ENCODE measurements around the gene RMC1. TPM values are rescaled to one million over a fixed set of nuclear protein-coding genes. Genes with fewer than 3 reads are reported as not detected.
A peak's percentile ranks its signal among the peaks of the same experiment; 100 is the strongest.
"Not testable (repeated sequence)": the region's sequence is repeated elsewhere in the genome, so short reads cannot be mapped to it uniquely, and the experiment has no call there.

RMC1 gene
- total RNA-seq, 2 donors from 2014 or later: 46.8 to 52.3 TPM

DNA sequence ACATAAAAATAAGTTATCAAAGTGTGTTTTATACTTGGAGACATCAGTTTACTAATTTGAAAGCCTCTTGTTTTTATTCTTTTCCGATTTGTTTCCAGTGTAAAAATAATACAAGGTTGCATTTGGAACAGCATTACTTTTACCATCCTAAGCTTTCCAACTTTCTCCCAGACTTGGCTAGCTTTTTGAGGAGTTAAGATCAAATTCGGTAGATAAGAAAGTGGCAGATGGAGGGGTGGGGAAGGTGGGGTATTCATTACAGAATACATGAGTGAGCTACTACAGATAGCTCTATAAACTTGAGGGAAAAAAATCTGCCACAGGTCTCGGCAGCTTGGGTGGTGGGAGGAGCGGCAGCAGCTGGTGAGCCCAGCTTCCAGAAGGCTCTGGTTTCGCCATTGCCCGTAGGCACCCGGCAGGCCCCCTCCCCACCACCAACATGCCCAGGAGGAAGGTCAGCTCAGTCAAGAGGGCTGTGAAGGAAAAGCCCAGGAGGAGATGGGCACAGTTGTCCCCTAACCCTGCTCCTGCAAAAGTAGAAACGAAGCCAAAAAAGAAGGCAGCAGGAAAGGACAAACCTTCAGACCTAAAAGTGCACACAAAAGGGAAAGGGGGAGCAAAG is 18.6 kb upstream of the RMC1 start:
- H3K27me3 Mint-ChIP-seq (ENCODE audit: low read depth): no peaks in the 10 kb centered on the region
- no peaks in the 10 kb centered on the region for H3K9me3 Mint-ChIP-seq
- ATAC-seq (replicated peaks in 1 of 2) (no peak), DNase-seq (no peak)
- H3K27ac Mint-ChIP-seq: no peak overlapping the region
- peaks cover 21% of the 10 kb centered on the region for H3K4me1 Mint-ChIP-seq (ENCODE audit: low read depth)
- peaks cover 0 to 2% of the 10 kb centered on the region in 2 donors for H3K36me3 Mint-ChIP-seq (ENCODE audit: insufficient read depth in 2 of 2)
- no peak overlapping the region for H3K4me3 Mint-ChIP-seq

DNA sequence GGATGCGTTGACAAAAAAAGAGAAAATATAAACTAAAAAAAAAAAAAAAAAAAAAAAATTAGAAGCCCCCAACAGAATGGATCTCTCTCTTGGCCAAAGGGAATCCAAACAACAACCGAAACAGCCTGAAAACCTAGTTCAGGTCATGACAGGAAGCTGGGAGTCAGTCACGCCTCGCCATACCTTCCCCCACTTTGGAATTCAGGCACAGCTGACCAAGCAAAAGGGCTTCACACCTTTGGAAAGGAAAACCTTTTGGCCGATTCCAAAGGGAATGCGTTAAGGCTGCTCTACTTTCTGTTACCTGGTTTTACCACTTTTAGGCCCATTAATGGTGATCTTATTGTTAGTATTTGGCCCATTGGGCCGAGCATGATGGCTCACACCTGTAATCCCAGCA is 17.9 kb upstream of the RMC1 start:
- H3K4me1 Mint-ChIP-seq (ENCODE audit: low read depth): peaks cover 21% of the 10 kb centered on the region
- H3K27me3 Mint-ChIP-seq (ENCODE audit: low read depth): no peaks in the 10 kb centered on the region
- H3K27ac Mint-ChIP-seq: no peak overlapping the region
- no peaks in the 10 kb centered on the region for H3K36me3 Mint-ChIP-seq (ENCODE audit: insufficient read depth in 2 of 2)
- no peak overlapping the region for H3K4me3 Mint-ChIP-seq
- DNase-seq (no peak), ATAC-seq (replicated peaks in 1 of 2) (no peak)
- H3K9me3 Mint-ChIP-seq: no peaks in the 10 kb centered on the region

GRCh38 chr18:23487738-23488570 is 15.4 kb upstream of the RMC1 start:
- peak; percentile 83 to 86 for ATAC-seq (replicated peaks in 1 of 2)
- Mint-ChIP-seq H3K4me1 (ENCODE audit: low read depth) (peaks cover 21% of the 10 kb centered on the region), H3K27me3 (ENCODE audit: low read depth) (no peaks in the 10 kb centered on the region), H3K9me3 (peaks cover 0 to 1% of the 10 kb centered on the region in 2 donors), H3K27ac (peak overlapping the region; percentile 97), H3K36me3 (ENCODE audit: insufficient read depth in 2 of 2) (peaks cover 0 to 1% of the 10 kb centered on the region in 2 donors), H3K4me3 (peak overlapping the region; percentile 66 to 83)
- DNase-seq: peak; percentile 45 to 55

DNA sequence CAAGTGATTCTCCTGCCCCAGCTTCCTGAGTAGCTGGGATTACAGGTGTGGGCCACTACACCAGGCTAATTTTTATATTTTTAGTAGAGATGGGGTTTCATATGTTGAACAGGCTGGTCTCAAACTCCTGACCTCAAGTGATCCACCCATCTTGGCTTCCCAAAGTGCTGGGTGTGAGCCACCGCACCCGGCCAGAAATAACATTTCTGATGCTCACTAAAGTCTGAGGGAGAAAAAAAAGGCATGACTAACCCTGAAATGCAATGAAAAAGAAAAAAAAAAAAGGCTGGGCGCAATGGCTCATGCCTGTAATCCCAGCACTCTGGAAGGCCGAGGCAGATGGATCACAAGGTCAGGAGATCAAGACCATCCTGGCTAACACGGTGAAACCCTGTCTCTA is 13.7 kb upstream of the RMC1 start:
- ATAC-seq (replicated peaks in 1 of 2); H3K27me3 Mint-ChIP-seq (ENCODE audit: low read depth); H3K9me3 Mint-ChIP-seq; H3K4me3 Mint-ChIP-seq; DNase-seq; H3K27ac Mint-ChIP-seq; H3K36me3 Mint-ChIP-seq (ENCODE audit: insufficient read depth in 2 of 2): not testable (repeated sequence)
- peaks cover 21% of the 10 kb centered on the region for H3K4me1 Mint-ChIP-seq (ENCODE audit: low read depth)

DNA sequence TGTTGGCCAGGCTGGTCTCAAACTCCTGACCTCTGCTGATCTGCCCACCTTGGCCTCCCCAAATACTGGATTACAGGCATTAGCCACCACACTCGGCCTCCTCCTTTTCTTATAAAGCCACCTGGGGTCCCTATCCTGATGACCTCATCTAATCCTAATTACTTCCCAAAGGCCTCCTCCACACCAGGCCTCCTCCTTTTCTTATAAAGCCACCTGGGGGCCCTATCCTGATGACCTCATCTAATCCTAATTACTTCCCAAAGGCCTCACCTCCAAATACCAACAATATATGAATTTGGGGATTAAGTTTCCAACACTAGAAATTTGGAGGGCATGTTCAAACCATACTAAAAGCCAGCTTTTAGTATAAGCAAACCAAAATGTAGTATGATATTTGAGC is 9.7 kb upstream of the RMC1 start:
- DNase-seq: no peak
- H3K4me1 Mint-ChIP-seq (ENCODE audit: low read depth): peaks cover 14% of the 10 kb centered on the region
- peaks cover 0 to 1% of the 10 kb centered on the region in 2 donors for H3K36me3 Mint-ChIP-seq (ENCODE audit: insufficient read depth in 2 of 2)
- ATAC-seq (replicated peaks in 1 of 2): no peak
- peaks cover 0 to 1% of the 10 kb centered on the region in 2 donors for H3K9me3 Mint-ChIP-seq
- no peak overlapping the region for H3K4me3 Mint-ChIP-seq
- no peaks in the 10 kb centered on the region for H3K27me3 Mint-ChIP-seq (ENCODE audit: low read depth)
- no peak overlapping the region for H3K27ac Mint-ChIP-seq

DNA sequence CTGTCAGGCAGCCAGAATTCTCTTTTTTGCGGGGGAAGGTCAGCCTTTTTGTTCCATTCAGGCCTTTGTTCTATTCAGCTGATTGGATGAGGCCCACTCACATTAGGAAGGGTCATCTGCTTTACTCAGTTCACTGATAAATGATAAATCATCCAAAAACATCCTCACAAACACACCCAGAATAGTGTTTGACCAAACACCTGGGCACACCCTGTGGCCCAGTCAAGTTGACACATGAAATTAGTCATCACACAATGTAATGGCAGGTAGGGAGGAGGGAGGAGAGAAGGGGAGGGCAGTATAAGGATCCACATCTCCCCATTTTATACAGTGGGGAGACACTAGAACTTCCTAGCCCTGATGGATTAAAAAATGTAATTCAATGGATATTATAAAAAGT is 8.3 kb upstream of the RMC1 start:
- DNase-seq: no peak
- Mint-ChIP-seq H3K4me3 (no peak overlapping the region), H3K9me3 (peaks cover 0 to 1% of the 10 kb centered on the region in 2 donors)

GRCh38 chr18:23495723-23496440 is 7.4 kb upstream of the RMC1 start:
- H3K36me3 Mint-ChIP-seq (ENCODE audit: insufficient read depth in 2 of 2): peaks cover 0 to 1% of the 10 kb centered on the region in 2 donors
- H3K9me3 Mint-ChIP-seq: peaks cover 0 to 1% of the 10 kb centered on the region in 2 donors
- H3K4me1 Mint-ChIP-seq (ENCODE audit: low read depth): peaks cover 17% of the 10 kb centered on the region
- H3K27me3 Mint-ChIP-seq (ENCODE audit: low read depth): no peaks in the 10 kb centered on the region
- H3K27ac Mint-ChIP-seq: no peak overlapping the region
- no peak overlapping the region for H3K4me3 Mint-ChIP-seq
- DNase-seq (no peak), ATAC-seq (replicated peaks in 1 of 2) (no peak)

More for the DNA sequence above, 8.3 kb upstream of the RMC1 start:
- Mint-ChIP-seq H3K27me3 (ENCODE audit: low read depth) (no peaks in the 10 kb centered on the region), H3K27ac (no peak overlapping the region), H3K36me3 (ENCODE audit: insufficient read depth in 2 of 2) (peaks cover 0 to 1% of the 10 kb centered on the region in 2 donors), H3K4me1 (ENCODE audit: low read depth) (peaks cover 17% of the 10 kb centered on the region)
- ATAC-seq (replicated peaks in 1 of 2): no peak

DNA sequence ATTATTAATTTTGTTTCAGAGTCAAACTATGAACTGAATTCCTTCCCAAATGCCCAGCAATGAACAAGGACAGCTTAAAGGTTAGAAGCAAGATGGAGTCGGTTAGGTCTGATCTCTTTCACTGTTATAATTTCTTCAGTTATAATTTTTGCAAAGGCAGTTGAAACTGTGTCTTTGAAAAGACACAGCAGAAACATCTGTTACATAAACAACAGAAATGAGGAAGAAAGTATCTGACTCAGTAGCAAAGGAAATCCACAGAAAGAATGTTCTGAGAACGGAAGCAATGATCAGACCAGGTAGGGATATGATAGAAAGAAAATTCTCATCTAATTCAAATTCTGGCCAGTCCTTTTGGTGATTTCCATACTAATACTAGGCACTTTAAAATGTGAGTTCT is 5.2 kb upstream of the RMC1 start:
- H3K4me3 Mint-ChIP-seq: no peak overlapping the region
- DNase-seq (no peak), ATAC-seq (replicated peaks in 1 of 2) (no peak)
- H3K27ac Mint-ChIP-seq: no peak overlapping the region
- no peaks in the 10 kb centered on the region for H3K9me3 Mint-ChIP-seq
- H3K36me3 Mint-ChIP-seq (ENCODE audit: insufficient read depth in 2 of 2): no peaks in the 10 kb centered on the region
- no peaks in the 10 kb centered on the region for H3K27me3 Mint-ChIP-seq (ENCODE audit: low read depth)
- peaks cover 32% of the 10 kb centered on the region for H3K4me1 Mint-ChIP-seq (ENCODE audit: low read depth)

DNA sequence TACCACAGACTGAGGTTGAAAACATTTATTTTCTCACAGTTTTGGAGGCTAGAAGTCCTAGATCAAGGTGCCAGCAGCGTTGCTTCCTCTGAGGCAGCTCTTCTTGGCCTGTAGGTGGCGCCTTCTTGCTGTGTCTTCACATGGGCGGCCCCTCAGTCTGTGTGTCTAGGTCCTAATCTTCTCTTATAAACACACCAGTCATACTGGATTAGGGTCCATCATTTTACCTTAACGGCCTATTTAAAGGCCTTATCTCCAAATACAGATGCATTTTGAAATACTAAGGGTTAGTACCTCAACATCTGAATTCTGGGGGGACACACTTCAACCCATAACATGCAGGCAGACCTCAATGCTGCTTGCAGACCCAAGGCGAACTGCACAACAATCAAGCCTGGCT is 4.4 kb upstream of the RMC1 start:
- no peaks in the 10 kb centered on the region for H3K9me3 Mint-ChIP-seq
- H3K36me3 Mint-ChIP-seq (ENCODE audit: insufficient read depth in 2 of 2): peaks cover 0 to 3% of the 10 kb centered on the region in 2 donors
- peaks cover 32% of the 10 kb centered on the region for H3K4me1 Mint-ChIP-seq (ENCODE audit: low read depth)
- H3K27me3 Mint-ChIP-seq (ENCODE audit: low read depth): no peaks in the 10 kb centered on the region
- no peak overlapping the region for H3K4me3 Mint-ChIP-seq
- peak; percentile 76 to 79 for DNase-seq
- ATAC-seq (replicated peaks in 1 of 2): peak; percentile 31 to 40
- no peak overlapping the region for H3K27ac Mint-ChIP-seq

GRCh38 chr18:23499291-23499781 is 4.0 kb upstream of the RMC1 start:
- Mint-ChIP-seq H3K36me3 (ENCODE audit: insufficient read depth in 2 of 2) (peaks cover 0 to 5% of the 10 kb centered on the region in 2 donors), H3K27ac (no peak overlapping the region), H3K27me3 (ENCODE audit: low read depth) (no peaks in the 10 kb centered on the region), H3K4me3 (no peak overlapping the region), H3K4me1 (ENCODE audit: low read depth) (peaks cover 36% of the 10 kb centered on the region), H3K9me3 (no peaks in the 10 kb centered on the region)
- DNase-seq: no peak
- no peak for ATAC-seq (replicated peaks in 1 of 2)

- H3K27ac Mint-ChIP-seq: no peak overlapping the region
- no peaks in the 10 kb centered on the region for H3K9me3 Mint-ChIP-seq
- DNase-seq (no peak), ATAC-seq (replicated peaks in 1 of 2) (no peak)
- peak overlapping the region; percentile 38 to 59 for H3K4me3 Mint-ChIP-seq
- no peaks in the 10 kb centered on the region for H3K27me3 Mint-ChIP-seq (ENCODE audit: low read depth)
- H3K36me3 Mint-ChIP-seq (ENCODE audit: insufficient read depth in 2 of 2): peaks cover 7 to 8% of the 10 kb centered on the region in 2 donors
- peaks cover 53% of the 10 kb centered on the region for H3K4me1 Mint-ChIP-seq (ENCODE audit: low read depth)
Measured at GRCh38 chr18:23501626-23502025, 1.7 kb upstream of the RMC1 start.

- Mint-ChIP-seq H3K36me3 (ENCODE audit: insufficient read depth in 2 of 2) (peaks cover 10 to 13% of the 10 kb centered on the region in 2 donors), H3K27me3 (ENCODE audit: low read depth) (no peaks in the 10 kb centered on the region), H3K9me3 (no peaks in the 10 kb centered on the region), H3K27ac (peak overlapping the region; percentile 87), H3K4me1 (ENCODE audit: low read depth) (peaks cover 53% of the 10 kb centered on the region), H3K4me3 (peak overlapping the region; percentile 86 to 91)
- no peak for ATAC-seq (replicated peaks in 1 of 2)
- no peak for DNase-seq
Measured at GRCh38 chr18:23502516-23503037, 734 bp upstream of the RMC1 start.

- H3K36me3 Mint-ChIP-seq (ENCODE audit: insufficient read depth in 2 of 2): peaks cover 10 to 15% of the 10 kb centered on the region in 2 donors
- ATAC-seq (replicated peaks in 1 of 2): no peak
- H3K4me3 Mint-ChIP-seq: peak overlapping the region; percentile 93 to 99
- H3K27me3 Mint-ChIP-seq (ENCODE audit: low read depth): no peaks in the 10 kb centered on the region
- peaks cover 51% of the 10 kb centered on the region for H3K4me1 Mint-ChIP-seq (ENCODE audit: low read depth)
- peak overlapping the region; percentile 98 for H3K27ac Mint-ChIP-seq
- DNase-seq: peak in 1 of 2 donors; percentile 19
- no peaks in the 10 kb centered on the region for H3K9me3 Mint-ChIP-seq
Measured at GRCh38 chr18:23503963-23504344, 643 bp downstream of the RMC1 start.

Data from activated T-cell treated with anti-CD3 and anti-CD28 coated beads, Interleukin-2, amount 50 U/mL, for 72 hours (primary cell).